ENCODE data around the gene PAPSS1.
"Not testable (repeated sequence)": the region's sequence is repeated elsewhere in the genome, so short reads cannot be mapped to it uniquely, and the experiment has no call there.

PAPSS1 gene

GRCh38 chr4:107689912-107690587 lies 30.0 kb downstream of the PAPSS1 start:
- no peak for DNase-seq (ENCODE audit: low spot score)

- no peak for DNase-seq (ENCODE audit: low spot score)
Measured at GRCh38 chr4:107688421-107688820, 31.6 kb downstream of the PAPSS1 start.

GRCh38 chr4:107685740-107686139 lies 34.3 kb downstream of the PAPSS1 start:
- DNase-seq (ENCODE audit: low spot score): no peak

- no peak for DNase-seq (ENCODE audit: low spot score)
Measured at GRCh38 chr4:107683873-107684272, 36.2 kb downstream of the PAPSS1 start.

DNA sequence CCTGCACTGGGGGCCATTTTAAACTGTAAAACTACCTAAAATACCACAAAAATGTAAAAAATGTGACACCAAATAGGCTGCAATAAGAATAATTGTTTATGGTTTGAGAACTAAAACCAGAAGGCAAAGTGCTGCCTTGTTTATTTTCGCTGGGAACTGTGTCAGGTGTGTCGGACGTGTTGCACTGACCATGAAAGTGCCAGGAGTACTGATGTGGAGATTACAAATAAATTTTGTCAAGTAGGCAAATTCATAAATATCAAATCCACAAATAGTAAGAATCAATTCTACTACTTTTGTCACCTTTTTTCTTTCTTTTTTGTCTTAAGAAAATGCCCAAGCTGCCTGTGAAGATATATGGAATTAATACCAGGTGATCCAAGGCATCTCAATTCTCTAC lies 37.7 kb downstream of the PAPSS1 start:
- DNase-seq (ENCODE audit: low spot score): no peak

DNA sequence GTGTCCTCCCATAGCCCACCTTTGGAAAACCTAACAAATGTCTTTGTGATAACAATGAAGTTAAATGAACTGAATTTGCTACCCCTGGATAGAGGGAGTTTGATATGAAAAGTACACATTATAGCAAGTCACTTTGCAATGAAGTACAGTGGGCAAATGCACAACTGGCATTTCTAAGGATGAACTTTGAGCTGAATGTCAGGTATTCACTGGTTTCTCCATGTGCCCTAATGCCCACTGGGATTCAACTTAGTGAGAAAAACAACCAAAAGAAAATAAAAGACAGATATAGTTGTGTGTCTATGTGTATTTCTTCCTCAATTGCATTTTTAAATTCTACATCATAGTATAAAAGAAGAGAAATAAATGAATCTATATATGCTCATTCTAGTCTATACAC lies 51.0 kb downstream of the PAPSS1 start:
- no peak for DNase-seq (ENCODE audit: low spot score)

GRCh38 chr4:107666134-107666533 lies 53.9 kb downstream of the PAPSS1 start:
- DNase-seq (ENCODE audit: low spot score): no peak

DNA sequence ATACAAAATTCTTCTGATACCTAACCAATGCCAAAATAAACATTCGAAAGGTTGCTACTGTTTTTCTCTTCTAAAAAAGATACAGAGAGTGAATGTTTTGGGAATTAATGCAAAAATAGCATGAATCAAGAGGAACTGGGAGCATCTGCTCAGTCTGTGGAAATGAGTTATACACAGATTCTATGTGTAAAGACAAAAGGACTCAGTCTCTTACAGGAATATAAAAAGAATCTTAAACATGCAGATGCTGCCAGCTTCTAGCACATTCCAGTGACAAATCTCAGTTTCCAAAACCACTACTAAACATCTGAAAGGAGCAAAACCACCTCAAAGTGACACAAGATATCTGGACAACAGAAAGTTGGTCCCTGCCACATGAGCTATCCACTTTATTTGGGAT lies 55.0 kb downstream of the PAPSS1 start:
- DNase-seq (ENCODE audit: low spot score): no peak

DNA sequence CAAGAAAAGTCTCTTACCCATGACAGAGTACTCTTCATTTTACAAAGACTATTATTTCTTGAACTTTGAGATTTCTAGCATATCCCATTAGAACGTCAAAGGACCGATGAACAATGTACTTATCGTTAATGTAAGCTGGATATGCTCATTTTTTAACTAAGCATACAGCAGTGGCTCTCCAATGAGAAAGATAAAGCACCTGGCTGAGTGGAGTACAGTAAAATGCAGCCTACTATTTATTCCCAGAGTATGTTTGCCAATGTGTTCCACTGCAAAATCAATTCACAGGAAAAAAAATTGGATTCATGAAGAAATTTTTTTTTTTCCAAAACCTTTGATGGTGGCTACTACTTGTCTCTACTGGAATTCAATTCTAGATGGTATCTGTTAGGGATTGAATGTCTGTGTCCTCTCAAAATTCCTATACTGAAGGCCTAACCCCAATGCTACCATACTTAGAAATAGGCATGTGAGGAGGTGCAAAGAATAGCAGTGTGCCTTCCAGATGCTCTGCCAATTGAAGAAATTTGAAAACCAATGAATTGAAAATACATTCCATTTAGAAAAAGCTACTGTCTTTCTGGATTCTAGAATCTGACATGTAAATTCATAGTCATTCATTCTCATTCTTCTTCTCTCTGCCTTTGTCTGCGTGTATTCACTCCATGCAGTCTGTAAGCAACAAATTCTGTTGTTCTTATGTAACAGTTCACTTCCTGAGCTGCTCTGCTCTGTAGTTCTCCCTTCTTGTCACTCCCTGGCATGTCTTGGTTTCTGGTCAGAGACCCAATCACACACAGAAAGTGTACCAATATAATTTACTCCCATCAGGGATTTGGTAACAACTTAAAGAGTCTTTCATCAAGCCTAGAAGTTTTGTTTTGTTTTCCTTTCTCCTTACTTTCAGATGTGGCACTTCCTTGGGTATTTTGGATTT lies 61.4 kb downstream of the PAPSS1 start:
- DNase-seq (ENCODE audit: low spot score): no peak

DNA sequence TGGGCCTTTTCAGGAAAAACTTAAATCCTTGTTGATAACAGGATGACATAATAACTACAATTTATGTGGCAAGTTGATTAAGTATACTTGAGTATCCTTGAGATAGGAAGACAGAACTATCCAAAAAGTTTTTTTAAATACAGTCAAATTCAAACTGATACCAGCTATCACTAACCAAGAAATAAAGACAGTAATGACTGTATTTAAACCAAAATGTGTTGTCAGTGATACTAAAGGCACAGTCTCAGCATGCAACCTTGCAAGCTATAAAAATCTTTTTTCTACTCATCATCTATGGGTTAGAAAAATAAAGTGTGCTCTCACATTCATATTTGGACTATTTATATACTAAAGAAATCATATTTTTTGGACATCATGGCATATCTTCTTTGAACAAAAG lies 64.7 kb downstream of the PAPSS1 start:
- DNase-seq (ENCODE audit: low spot score): no peak

DNA sequence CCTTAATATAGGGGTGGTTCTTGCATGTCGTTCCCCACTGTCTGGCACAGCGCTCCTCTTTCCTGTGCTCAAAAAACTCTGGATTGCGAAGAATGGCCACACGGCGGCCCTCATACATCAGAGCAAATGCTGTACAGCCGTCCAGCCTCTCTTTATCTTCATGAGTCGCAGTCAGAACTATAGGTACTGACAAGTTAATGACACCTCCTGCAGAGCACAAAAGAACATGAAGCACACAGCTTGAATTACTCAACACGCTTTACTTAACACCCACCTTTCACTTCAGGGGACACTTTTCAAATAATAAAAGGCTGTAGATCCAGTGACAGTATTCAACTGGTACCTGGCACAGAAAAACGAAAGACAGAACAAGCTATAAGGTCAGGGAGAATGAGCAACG lies 65.3 kb downstream of the PAPSS1 start:
- no peak for DNase-seq (ENCODE audit: low spot score)

DNA sequence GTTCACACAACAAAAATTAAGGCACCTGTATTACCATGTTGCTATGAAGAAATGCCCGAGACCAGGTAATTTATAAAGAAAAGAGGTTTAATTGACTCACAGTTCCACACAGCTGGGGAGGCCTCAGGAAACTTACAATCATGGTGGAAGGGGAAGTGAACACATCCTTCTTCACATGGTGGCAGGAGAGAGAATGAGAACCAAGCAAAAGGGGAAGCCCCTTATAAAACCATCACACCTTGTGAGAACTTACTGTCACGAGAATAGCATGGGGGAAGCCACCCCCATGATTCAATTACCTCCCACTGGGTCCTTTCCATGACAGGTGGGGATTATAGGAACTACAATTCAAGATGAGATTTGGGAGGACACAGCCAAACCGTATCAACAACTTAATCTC lies 68.6 kb downstream of the PAPSS1 start:
- DNase-seq (ENCODE audit: low spot score): not testable (repeated sequence)

- DNase-seq (ENCODE audit: low spot score): no peak
Measured at GRCh38 chr4:107650251-107650650, 69.8 kb downstream of the PAPSS1 start.

- no peak for DNase-seq (ENCODE audit: low spot score)
Measured at GRCh38 chr4:107648178-107648991, 71.6 kb downstream of the PAPSS1 start.

DNA sequence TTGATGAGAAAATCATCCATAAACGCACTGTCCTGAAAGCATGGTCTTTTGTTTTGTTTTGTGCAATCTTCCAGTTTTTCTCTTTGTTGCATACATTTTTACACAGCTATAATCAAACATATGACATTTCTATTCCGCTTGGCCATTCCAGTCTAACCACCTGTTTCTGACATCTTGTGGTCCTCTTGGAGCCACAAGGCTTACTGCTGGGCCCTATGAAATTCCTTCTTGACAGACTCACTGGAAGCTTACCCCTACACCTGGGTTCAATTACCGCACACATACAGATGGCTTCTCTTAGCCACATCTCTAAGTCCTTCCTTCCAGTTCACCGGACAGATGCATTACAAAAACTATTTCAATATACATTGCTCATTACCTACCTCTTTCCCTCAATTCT lies 72.4 kb downstream of the PAPSS1 start:
- DNase-seq (ENCODE audit: low spot score): no peak

GRCh38 chr4:107645604-107646003 lies 74.4 kb downstream of the PAPSS1 start:
- no peak for DNase-seq (ENCODE audit: low spot score)

- no peak for DNase-seq (ENCODE audit: low spot score)
Measured at GRCh38 chr4:107643021-107643420, 77.0 kb downstream of the PAPSS1 start.

DNA sequence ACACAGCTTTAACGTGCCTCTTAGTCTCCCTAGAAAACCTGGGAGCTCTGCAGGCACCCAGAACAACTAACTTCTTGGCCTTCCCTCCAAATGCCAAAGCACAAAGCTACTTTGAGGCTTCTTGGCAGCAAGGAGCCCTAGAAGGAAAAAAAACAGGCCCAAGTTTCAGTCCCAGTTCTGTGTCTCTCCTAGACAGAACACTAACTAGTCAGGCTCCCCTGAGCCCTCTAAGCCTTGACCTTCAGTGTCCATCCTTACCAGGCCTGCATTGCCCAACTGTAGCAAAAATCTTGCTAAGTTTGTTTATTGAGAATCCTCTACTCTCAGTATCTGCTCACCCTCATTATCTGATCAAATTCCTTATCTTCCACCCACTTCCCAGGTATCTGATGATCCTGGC lies 79.2 kb downstream of the PAPSS1 start:
- no peak for DNase-seq (ENCODE audit: low spot score)

DNA sequence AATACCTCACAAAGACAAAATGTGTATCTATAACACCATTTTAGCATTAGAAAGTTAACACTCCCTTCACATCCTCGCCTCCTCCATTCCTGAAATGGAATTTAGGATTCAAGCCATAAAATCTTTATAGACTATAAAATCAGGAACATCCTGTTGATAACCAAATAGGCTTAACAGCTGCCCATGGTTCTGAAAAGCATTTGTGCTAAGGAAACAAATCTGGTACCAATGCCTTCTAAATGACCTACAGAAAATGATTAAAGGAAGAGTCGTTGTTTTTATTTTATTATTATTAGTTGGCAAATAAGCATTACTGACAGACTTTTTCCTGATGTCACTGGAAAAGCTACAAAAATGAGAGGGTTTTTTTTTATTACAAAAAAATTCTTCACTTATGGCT lies 79.8 kb downstream of the PAPSS1 start:
- DNase-seq (ENCODE audit: low spot score): no peak

DNA sequence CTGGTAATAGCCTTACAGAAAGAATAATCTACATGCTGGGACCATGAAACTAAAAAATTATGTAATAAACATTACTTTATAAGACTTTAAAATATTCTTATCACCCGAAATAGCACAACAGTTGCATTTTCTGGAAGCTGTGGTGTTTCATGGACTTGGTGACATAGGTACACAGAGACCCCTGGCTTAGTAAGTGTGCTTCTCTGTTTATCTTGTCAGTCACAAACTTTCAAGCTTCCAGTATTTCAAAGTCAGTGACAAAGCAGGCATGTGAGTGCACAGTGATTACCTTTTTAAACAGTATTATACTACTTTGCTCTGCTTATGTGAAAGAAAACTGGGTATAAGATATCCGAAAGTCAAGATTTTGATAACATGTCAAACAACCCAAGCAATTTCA lies 84.3 kb downstream of the PAPSS1 start:
- DNase-seq (ENCODE audit: low spot score): no peak

DNA sequence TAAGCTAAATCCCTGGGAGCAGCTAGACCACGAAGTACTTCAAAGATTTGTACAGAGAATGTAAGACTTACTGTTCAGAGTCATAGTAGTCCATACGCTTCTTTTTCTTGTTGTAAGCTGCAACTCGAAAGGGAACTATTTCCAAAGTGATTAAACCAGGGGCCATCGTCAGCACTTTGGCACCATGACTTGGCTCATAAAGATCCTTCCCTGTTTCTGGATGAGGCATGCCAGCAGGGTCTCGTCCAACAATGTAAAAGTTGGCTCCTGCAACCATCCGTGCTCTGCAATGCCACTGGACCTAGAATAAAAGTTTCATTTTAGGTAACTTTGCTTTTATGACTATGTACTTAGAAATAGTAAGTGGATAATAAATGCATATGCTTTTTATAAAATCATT lies 88.5 kb downstream of the PAPSS1 start:
- DNase-seq (ENCODE audit: low spot score): no peak

- no peak for DNase-seq (ENCODE audit: low spot score)
Measured at GRCh38 chr4:107630185-107630705, 89.8 kb downstream of the PAPSS1 start.

Data from germinal center (tissue), 1 donor.